HG03103 (cell line): ENCODE measurements around the gene KLHL42.
"Not testable (repeated sequence)": the region's sequence is repeated elsewhere in the genome, so short reads cannot be mapped to it uniquely, and the experiment has no call there.

Experiments
- ATAC-seq: cut with Tn5 transposase; IDR thresholded peaks from one replicate; pipeline ENCODE4 v1.9.1; 2021; ENCODE audit warnings: low read depth; ENCODE audit not compliant: unreplicated experiment

Gene KLHL42

GRCh38 chr12:27814851-27815591 is 35.0 kb downstream of the KLHL42 start:
- ATAC-seq = no peak

DNA sequence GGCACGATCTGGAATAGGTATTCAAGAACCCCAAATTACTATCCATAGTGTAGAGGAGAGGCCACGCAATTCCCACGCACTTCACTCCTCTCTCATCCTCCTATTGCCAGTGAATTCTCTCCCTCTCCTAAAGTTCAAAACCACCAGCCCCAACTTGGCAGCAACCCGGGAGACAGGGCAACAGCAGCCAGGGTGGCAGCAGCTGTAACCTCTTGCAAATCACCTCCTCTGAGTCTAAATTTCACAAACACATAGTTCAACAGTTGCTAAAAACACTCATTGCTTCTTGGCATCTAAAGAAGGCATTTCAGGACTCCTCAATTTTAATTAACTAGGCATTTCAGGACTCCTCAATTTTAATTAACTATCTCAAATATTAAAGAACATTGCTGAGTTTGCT is 37.7 kb downstream of the KLHL42 start:
- ATAC-seq = no peak

DNA sequence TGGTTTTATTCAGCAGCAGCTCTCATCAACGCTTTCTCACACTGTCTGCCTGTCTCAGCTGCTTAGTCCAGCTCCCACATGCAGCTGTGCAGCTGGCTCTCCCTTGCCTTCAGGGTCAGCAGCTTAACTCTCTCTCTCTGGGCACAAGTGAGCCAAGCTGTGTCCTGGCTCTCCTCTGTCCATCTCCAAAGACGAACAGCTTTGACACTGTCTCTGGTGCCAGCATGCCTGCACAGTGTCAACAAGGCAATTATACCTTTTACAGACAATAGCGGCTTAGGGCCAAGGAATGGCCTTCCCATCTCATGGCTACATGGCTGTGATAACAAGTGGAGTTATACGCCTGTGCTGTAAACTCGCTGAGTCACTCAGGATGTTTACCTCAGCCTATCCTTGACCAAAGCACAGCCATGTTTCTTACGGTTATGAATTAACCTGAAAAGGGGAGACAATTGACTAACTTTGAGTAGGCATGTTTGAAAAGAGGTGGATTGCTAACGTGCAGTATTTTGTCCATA is 38.4 kb downstream of the KLHL42 start:
- ATAC-seq = no peak

DNA sequence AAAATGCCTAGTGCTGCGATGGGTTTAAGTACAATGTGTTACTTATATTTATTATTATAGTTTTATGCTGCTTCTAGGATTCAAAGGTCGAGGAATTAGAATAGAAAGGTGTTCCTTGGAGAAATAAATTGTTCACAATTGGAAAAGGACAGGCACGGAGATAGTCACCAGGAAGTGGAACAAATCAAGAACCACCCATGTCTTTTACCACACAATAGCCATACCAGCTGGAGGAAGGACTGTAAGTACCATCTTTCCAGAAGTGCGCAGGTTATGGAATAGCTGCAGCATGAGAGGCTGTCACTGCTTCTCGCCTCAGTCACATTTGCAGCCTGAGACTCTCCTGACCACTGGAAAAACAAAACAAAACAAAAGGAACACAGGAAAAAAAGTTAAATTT is 40.5 kb downstream of the KLHL42 start:
- no peak for ATAC-seq

- ATAC-seq = no peak
Observed at GRCh38 chr12:27821259-27821973, 41.4 kb downstream of the KLHL42 start.

DNA sequence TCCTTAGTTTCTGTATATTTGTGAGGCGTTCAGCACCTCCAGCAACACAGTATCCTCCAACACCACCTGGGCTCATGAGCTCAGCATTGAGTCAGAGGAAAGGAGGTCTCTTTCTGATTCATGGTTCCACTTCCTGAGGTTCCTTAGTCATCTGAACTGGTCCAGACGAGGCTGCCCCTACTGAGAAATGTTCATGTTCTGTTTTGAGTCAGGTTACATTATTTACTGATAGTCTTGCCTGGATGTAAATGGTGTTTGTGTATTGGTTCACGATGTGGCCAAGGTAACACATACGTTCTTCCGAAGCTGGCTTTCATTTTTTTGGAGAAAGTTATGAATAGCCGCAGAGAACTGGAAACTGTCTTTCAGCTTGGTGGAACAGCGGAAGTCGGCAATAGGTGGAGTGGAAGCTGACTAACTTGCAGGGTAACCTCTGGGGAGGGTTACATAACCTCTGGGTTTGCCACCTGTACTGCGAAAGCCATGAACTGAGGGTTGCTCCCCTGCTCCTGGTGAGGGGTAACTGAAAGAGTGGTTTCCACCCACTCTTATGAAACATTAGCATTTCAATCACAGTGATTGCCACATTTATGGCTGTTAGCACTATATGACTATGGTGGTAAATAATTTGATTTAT is 42.2 kb downstream of the KLHL42 start:
- ATAC-seq = peak; percentile 68

GRCh38 chr12:27823038-27823437 is 43.0 kb downstream of the KLHL42 start:
- ATAC-seq = no peak

- ATAC-seq = peak; percentile 50
Observed at GRCh38 chr12:27824126-27824842, 44.3 kb downstream of the KLHL42 start.

- ATAC-seq = no peak
Observed at GRCh38 chr12:27826076-27826475, 46.0 kb downstream of the KLHL42 start.

DNA sequence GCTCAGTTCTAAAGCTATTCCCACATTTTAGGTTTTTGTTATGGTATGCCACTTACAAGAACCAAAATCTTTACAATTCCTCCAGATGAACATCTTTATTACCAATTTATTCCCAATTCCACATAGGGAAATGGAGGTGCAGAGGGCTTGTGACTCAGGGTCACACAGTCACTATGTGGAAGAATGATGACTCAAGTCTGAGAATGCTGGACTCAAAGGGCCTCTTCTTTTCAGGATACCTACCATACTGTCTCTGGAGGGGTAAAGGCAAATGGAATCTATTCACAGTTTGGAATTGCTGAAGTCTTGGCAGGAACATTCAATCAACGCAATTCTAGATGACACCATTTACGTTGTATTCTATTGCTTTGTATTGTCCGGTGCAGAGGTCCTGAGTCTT is 48.2 kb downstream of the KLHL42 start:
- no peak for ATAC-seq

DNA sequence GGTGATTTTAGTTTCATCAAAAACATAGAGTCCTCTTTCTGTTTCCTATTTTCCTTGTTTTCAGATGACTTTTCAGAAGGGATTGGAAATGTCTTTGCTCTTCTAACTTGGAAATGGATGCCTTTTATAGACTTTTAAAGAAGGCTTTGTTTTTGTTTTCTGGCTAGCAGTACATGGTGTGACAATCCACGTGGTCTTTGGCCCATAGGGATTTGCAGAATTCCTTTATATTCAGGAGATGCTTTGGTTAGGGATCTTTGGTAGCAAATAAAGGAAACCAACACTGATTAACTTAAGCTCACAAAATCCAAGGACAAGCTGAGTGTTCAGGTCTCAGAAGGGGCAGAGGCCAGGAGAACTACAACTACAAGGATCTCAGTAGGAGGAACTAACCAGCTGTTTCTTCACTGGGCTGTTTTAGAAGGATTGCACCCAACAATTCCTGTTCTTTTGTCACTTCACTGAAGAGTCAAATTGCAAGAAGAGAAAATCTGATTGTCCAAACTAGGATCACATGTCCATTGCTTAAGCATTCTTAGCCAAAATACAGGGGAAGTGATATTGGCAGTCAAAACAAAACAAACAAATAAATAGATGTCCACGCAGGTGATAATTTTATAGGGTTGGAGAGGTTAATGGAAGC is 58.6 kb downstream of the KLHL42 start:
- ATAC-seq = no peak

DNA sequence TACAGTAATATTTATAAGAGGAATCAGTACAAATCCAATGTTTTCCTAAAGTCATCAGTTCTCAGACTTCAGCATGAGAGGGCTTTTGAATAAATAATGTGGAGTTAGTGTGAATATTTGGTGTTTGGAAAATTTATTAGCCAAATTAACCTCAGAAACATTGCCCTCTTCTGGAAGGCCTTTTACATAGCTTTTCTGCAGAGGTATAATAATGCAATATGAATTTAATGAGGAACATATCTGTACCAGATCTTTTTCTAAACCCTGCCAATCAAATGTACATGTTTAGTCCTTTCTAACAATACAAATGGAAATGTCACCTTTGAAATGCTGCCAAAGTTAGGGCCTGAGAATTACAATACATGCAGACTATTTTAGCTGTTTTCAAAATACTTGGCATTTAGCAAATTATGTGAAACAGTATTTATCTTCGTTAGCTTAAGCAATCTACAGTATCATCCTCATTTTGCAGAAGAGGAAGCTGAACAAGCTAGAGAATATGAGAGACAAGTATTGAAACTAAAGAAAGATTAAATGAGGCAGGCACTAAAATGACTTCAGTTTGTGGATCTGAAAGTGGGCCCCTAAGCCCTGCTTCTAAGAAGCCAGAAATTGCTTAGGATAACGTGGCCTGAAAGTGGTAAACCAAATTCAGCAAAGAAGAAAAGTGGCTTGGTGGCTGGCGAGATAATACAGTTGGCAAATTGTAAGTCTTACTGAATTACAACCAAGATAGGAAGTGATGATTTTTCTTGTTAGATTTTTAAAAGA is 60.4 kb downstream of the KLHL42 start:
- ATAC-seq = no peak

DNA sequence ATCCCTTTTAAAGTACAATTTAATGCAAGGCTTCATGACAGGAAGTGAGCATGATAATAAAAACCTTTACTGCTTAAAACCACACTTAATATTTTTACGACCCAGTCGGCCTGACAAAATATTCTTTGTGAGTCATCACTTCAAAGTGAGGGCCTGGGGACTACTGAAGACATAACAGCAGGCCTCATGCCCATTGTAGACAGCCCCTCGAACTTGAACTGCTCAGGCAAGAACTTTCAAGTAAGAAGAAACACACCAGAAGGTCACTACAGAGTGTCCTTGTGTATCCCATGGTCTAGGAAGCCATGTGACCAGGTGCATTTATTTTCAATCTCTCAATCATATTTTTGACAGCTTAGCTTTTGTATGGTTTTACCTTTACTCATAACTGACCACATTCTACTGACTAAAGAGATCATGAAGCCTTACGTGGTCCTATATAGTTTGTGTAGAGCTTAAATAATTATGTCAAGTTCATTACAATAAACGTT is 61.4 kb downstream of the KLHL42 start:
- no peak for ATAC-seq

DNA sequence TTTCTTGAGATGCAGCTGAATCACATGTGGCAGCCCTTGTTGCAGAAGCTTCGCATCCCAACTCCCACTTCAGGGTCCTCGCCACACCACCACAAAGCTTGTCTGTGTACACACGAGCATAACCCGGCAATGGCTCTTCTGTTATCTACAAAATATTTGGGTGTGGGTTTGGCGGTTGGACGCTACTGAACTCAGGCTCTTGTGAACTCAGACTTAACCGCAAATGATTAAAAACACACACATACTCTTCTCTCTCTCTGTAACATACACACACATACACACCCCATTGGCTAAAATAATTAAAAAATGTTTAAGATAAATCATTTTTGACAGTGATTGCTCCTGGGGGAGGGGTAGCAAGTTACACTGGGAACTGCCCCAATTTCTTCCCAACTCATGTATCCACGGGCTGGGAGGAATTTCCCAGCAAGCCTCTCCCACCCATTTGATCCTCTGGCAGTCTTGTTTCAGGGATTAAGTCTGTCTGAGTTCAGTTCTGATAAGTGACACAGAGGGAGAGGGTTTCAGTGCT is 63.7 kb downstream of the KLHL42 start:
- no peak for ATAC-seq

DNA sequence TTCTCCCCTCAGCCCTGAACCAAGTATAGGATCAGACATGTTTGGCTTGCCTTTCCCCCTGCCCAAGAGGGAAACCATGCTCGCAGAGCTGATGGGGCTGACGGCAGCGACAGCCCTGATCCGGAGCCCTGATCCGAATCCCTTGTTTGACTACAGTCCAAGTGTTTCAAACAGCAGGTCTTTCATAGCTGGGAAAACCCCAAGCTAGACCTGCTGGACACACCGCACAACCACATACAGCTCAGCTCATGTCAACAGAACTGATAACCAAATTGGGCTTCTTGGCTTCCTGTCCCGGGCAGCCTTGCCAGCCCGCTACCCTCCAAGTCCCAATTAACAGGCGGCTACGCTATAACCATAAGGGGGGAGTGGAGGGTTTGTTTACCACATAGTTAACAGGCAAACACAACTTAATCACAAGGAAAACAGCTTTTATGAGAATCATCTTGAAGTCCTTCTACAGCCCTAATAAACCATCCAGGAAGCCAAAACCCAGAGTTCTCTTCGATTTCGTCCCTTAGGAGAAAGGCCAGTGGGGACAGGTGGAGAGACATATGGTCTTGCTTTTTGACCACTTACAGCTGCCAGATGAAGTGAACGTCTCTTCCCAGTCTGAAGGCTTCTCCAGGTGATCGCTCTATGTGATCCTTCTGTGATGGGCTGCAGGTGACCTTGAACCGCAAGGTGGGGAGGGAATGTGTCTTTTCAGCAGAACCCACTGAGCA is 64.5 kb downstream of the KLHL42 start:
- no peak for ATAC-seq

GRCh38 chr12:27845187-27845586 is 65.2 kb downstream of the KLHL42 start:
- ATAC-seq = no peak

DNA sequence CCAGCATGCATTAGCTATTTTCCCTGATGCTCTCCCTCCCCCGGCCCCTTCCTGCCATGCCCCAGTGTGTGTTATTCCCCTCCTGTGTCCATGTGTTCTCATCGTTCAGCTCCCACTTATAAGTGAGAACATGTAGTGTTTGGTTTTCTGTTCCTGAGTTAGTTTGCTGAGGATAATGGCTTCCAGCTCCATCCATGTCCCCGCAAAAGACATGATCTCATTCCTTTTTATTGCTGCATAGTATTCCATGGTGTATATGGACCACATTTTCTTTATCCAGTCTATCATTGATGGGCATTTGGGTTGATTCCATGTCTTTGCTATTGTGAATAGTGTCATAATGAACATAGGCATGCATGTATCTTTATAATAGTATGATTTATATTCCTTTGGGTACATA is 65.7 kb downstream of the KLHL42 start:
- not testable (repeated sequence) for ATAC-seq

- not testable (repeated sequence) for ATAC-seq
Observed at GRCh38 chr12:27847293-27847692, 67.3 kb downstream of the KLHL42 start.

DNA sequence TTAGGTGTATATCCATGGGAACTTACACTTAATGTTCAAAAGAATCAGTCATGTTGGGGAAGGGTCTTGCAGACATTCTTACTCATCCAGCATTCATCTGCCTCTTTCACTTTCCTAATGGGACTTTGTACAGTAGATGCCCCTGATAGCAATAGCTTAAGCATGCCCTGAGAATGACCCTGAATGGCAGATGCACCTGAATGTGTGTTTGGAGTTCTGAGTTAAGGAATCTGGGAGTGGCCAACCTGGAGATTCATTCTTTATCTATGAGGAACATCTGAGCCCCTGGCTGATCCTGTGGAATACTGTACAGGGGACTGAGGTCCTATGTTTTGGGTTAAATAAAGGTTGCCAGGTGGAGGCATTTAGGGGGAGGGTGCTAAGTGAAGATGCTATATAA is 71.3 kb downstream of the KLHL42 start:
- ATAC-seq = no peak
